ENCODE measurements around the gene CXCL12. TPM values are rescaled to one million over a fixed set of nuclear protein-coding genes. Genes with fewer than 3 reads are reported as not detected.

Gene CXCL12
- polyA plus RNA-seq, 1 of the 3 experiments (the other 2 are of a cell fraction): 4.7 TPM

- no peak for DNase-seq
- TF ChIP-seq SMC3 (IDR thresholded peaks at IDR 0.05; ENCODE audit: low read depth, low read length) (no peak), JUND (IDR thresholded peaks at IDR 0.05) (no peak), NFIC (IDR thresholded peaks at IDR 0.05; ENCODE audit: borderline replicate concordance) (no peak), ZBTB33 (IDR thresholded peaks at IDR 0.05; ENCODE audit: borderline replicate concordance, low read depth) (no peak), FOXJ3 (CRISPR knock-in tag; IDR thresholded peaks at IDR 0.05) (no peak), TCF12 (IDR thresholded peaks at IDR 0.05) (no peak), RCOR1 (IDR thresholded peaks at IDR 0.05; ENCODE audit: low read length) (no peak), YY1 (IDR thresholded peaks at IDR 0.05; ENCODE audit: low read depth) (no peak), NRF1 (IDR thresholded peaks at IDR 0.05; ENCODE audit: low read depth, low read length) (no peak), RAD21 (IDR thresholded peaks at IDR 0.05; ENCODE audit: low read length) (no peak)
- TF ChIP-seq, protein P1, sequence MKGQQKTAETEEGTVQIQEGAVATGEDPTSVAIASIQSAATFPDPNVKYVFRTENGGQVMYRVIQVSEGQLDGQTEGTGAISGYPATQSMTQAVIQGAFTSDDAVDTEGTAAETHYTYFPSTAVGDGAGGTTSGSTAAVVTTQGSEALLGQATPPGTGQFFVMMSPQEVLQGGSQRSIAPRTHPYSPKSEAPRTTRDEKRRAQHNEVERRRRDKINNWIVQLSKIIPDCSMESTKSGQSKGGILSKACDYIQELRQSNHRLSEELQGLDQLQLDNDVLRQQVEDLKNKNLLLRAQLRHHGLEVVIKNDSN (IDR thresholded peaks at IDR 0.05; ENCODE audit: borderline replicate concordance, low read depth): no peak
- TF ChIP-seq, protein P2, sequence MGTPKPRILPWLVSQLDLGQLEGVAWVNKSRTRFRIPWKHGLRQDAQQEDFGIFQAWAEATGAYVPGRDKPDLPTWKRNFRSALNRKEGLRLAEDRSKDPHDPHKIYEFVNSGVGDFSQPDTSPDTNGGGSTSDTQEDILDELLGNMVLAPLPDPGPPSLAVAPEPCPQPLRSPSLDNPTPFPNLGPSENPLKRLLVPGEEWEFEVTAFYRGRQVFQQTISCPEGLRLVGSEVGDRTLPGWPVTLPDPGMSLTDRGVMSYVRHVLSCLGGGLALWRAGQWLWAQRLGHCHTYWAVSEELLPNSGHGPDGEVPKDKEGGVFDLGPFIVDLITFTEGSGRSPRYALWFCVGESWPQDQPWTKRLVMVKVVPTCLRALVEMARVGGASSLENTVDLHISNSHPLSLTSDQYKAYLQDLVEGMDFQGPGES (IDR thresholded peaks at IDR 0.05; ENCODE audit: low read depth, low read length): no peak
- Histone ChIP-seq H3K9ac (no peak overlapping the region), H3K27ac (ENCODE audit: low read depth in 2 of 2, low read length in 1 of 2) (no peak overlapping the region), H3K9me3 (no peaks in the 10 kb centered on the region), H3K36me3 (replicated peaks in 1 of 2; ENCODE audit: control insufficient read depth in 1 of 2, insufficient read depth in 2 of 2, low read length in 1 of 2) (no peaks in the 10 kb centered on the region), H3K4me2 (no peak overlapping the region), H3K79me2 (ENCODE audit: insufficient read depth) (no peaks in the 10 kb centered on the region), H2AFZ (ENCODE audit: low read depth) (no peak overlapping the region), H3K4me3 (ENCODE audit: low read depth in 2 of 2, low read length in 1 of 2) (no peak overlapping the region), H3F3A (replicated peaks; ENCODE audit: insufficient read depth) (no peaks in the 10 kb centered on the region), H3K27me3 (ENCODE audit: insufficient read depth) (no peaks in the 10 kb centered on the region), H4K20me1 (ENCODE audit: insufficient read depth) (no peaks in the 10 kb centered on the region), H3K9me2 (no peaks in the 10 kb centered on the region), H3K4me1 (ENCODE audit: control insufficient read depth in 1 of 2, insufficient read depth in 2 of 2, low read depth in 1 of 2, low read length in 1 of 2) (no peaks in the 10 kb centered on the region)
- POLR2A ChIA-PET: no interaction called here
- CTCF ChIA-PET: interaction anchor here (0.6 to 1.3 kb wide), 3 partner anchors 9 to 225 kb away, joined by 3 to 4 read pairs (median 3); no protein-coding TSS in a partner anchor
- WGBS (ENCODE audit: low lambda C conversion rate): 27% methylated on average over 8 of the region's 8 CpGs
These were observed 26.7 kb downstream of the CXCL12 start for GRCh38 chr10:44358080-44358771.

DNA sequence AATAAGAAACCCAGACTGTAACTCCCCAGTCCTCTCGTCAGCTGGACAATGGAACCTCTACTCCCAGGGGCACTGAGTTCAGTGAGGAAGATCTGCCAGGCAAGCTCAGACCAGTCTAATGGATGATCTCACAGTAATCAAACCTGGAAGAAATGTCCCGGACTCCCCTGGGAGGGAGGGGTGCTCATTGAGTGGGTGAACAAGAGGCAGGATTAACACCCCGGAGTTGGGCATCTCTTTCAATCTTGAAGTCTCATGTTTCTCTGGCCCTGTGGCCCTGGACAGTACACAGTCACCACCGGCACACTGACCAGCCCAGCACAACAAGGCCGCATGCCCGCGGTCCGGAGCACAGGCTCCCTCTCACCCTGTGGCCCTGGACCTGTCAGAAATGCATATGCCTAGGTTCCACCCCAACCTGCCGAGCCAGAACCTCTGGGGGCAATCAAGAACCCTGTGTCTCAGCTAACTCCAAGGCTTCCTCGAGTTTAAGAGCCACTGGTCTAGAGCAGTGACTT is 27.8 kb downstream of the CXCL12 start:
- Histone ChIP-seq H4K20me1 (ENCODE audit: insufficient read depth) (no peaks in the 10 kb centered on the region), H3K9me2 (no peaks in the 10 kb centered on the region), H3K79me2 (ENCODE audit: insufficient read depth) (no peaks in the 10 kb centered on the region), H3K27me3 (ENCODE audit: insufficient read depth) (no peaks in the 10 kb centered on the region), H3F3A (replicated peaks; ENCODE audit: insufficient read depth) (no peaks in the 10 kb centered on the region), H3K4me2 (no peak overlapping the region), H3K9ac (no peak overlapping the region), H3K4me3 (ENCODE audit: low read depth in 2 of 2, low read length in 1 of 2) (no peak overlapping the region), H2AFZ (ENCODE audit: low read depth) (no peak overlapping the region), H3K36me3 (replicated peaks in 1 of 2; ENCODE audit: control insufficient read depth in 1 of 2, insufficient read depth in 2 of 2, low read length in 1 of 2) (no peaks in the 10 kb centered on the region), H3K4me1 (ENCODE audit: control insufficient read depth in 1 of 2, insufficient read depth in 2 of 2, low read depth in 1 of 2, low read length in 1 of 2) (no peaks in the 10 kb centered on the region; a peak in 1 of 4 replicates), H3K27ac (ENCODE audit: low read depth in 2 of 2, low read length in 1 of 2) (no peak overlapping the region), H3K9me3 (no peaks in the 10 kb centered on the region)
- POLR2A ChIA-PET: no interaction called here
- WGBS (ENCODE audit: low lambda C conversion rate): 25% methylated on average over 2 of the region's 10 CpGs
- CTCF ChIA-PET: interaction anchor here (1.3 kb wide), 1 partner anchor 10 kb away, joined by 4 read pairs; no protein-coding TSS in a partner anchor
- DNase-seq: no peak
- TF ChIP-seq FOSL2 (IDR thresholded peaks at IDR 0.05; ENCODE audit: borderline replicate concordance, low read depth) (no peak), POLR2AphosphoS5 (IDR thresholded peaks at IDR 0.05; ENCODE audit: low read depth, low read length) (no peak), USF2 (IDR thresholded peaks at IDR 0.05; ENCODE audit: borderline replicate concordance, low read depth, low read length) (no peak), GABPA (IDR thresholded peaks at IDR 0.05; ENCODE audit: low read depth) (no peak), RAD21 (IDR thresholded peaks at IDR 0.05; ENCODE audit: low read length) (no peak), TAF1 (IDR thresholded peaks at IDR 0.05; ENCODE audit: borderline replicate concordance, low read depth, low read length) (no peak), EZH2phosphoT487 (IDR thresholded peaks at IDR 0.05; ENCODE audit: borderline replicate concordance, low read depth) (no peak), ELF1 (IDR thresholded peaks at IDR 0.05) (no peak), SMC3 (IDR thresholded peaks at IDR 0.05; ENCODE audit: low read depth, low read length) (no peak), NFIC (IDR thresholded peaks at IDR 0.05; ENCODE audit: borderline replicate concordance) (no peak)
- TF ChIP-seq, protein P3, sequence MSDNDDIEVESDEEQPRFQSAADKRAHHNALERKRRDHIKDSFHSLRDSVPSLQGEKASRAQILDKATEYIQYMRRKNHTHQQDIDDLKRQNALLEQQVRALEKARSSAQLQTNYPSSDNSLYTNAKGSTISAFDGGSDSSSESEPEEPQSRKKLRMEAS (IDR thresholded peaks at IDR 0.05; ENCODE audit: low read depth): no peak
- TF ChIP-seq, protein P2 (IDR thresholded peaks at IDR 0.05; ENCODE audit: low read depth, low read length): no peak
- TF ChIP-seq, protein P1 (IDR thresholded peaks at IDR 0.05; ENCODE audit: borderline replicate concordance, low read depth): no peak
